Peyer's patch (tissue), 4 donors: ENCODE measurements around the gene STX1A. TPM values are rescaled to one million over a fixed set of nuclear protein-coding genes. Genes with fewer than 3 reads are reported as not detected.
"Not testable (repeated sequence)": the region's sequence is repeated elsewhere in the genome, so short reads cannot be mapped to it uniquely, and the experiment has no call there.

Source experiments
- DNase-seq, 3 donors: peaks; one replicate each; pipeline ENCODE4 v3.0.0-alpha.2; 2017 to 2019
- H3K27ac ChIP-seq, 4 donors: fragments of 200-600 bp; sonication (generic); one replicate each; pipeline ENCODE4 v1.5.1; 2016 to 2019
- H3K27me3 ChIP-seq, 2 donors: fragments of 200-600 bp; sonication (generic); one replicate each; pipeline ENCODE4 v1.5.1; 2019
- H3K36me3 ChIP-seq, 3 donors: fragments of 200-600 bp; sonication (generic); one replicate each; pipeline ENCODE4 v1.5.1; 2016 to 2019
- H3K4me1 ChIP-seq, 4 donors: fragments of 200-600 bp; sonication (generic); one replicate each; pipeline ENCODE4 v1.5.1; 2016 to 2019
- H3K4me3 ChIP-seq, 4 donors: fragments of 200-600 bp; sonication (generic); 1 replicate in 3 of 4; 2 replicates in 1 of 4; pipeline ENCODE4 v1.5.1; 2016 to 2019; ENCODE audit warnings: mild to moderate bottlenecking in 1 of 4
- H3K9me3 ChIP-seq, 4 donors: fragments of 200-600 bp; sonication (generic); one replicate each; pipeline ENCODE4 v1.5.1; 2016 to 2019; ENCODE audit warnings: mild to moderate bottlenecking in 1 of 4
- CTCF ChIP-seq, 6 experiments: fragments of 450-650 bp in 4 of 6; fragments of 200-600 bp in 2 of 6; sonication (generic) in 1 of 6; IDR thresholded peaks; one replicate each; pipeline ENCODE4 v1.5.1; 2017 to 2019; ENCODE audit warnings: antibody characterized with exemption in 6 of 6, mild to moderate bottlenecking in 3 of 6, moderate library complexity in 1 of 6
- POLR2A ChIP-seq, 2 donors: fragments of 450-650 bp; IDR thresholded peaks; one replicate each; pipeline ENCODE4 v1.5.1; 2017; ENCODE audit warnings: antibody characterized with exemption in 2 of 2, mild to moderate bottlenecking in 2 of 2, moderate library complexity in 2 of 2
- total RNA-seq, 4 donors: library from RNA; depleted of rRNA; stranded (reverse); fragments of >200 nt; gene quantifications; one replicate each; pipeline ENCODE4 v1.1.0, GENCODE V29; 2016

The STX1A gene
- total RNA-seq, 4 donors from 2014 or later: 5.6 to 27.3 (median 23.3) TPM

GRCh38 chr7:73726083-73726466, 6.6 kb upstream of the STX1A start:
- no peak for DNase-seq
- Histone ChIP-seq H3K4me3 (no peak overlapping the region), H3K9me3 (no peaks in the 10 kb centered on the region), H3K36me3 (no peaks in the 10 kb centered on the region), H3K27ac (no peak overlapping the region), H3K4me1 (no peaks in the 10 kb centered on the region), H3K27me3 (no peaks in the 10 kb centered on the region)
- no peak for TF ChIP-seq POLR2A (IDR thresholded peaks at IDR 0.05)
- TF ChIP-seq CTCF (IDR thresholded peaks at IDR 0.05): no peak

- no peak for DNase-seq
- Histone ChIP-seq H3K27ac (no peak overlapping the region), H3K27me3 (no peaks in the 10 kb centered on the region), H3K9me3 (no peaks in the 10 kb centered on the region), H3K4me3 (no peak overlapping the region), H3K36me3 (no peaks in the 10 kb centered on the region), H3K4me1 (peaks cover 0 to 7% (median 3%) of the 10 kb centered on the region in 4 donors)
- TF ChIP-seq POLR2A (IDR thresholded peaks at IDR 0.05) (no peak), CTCF (IDR thresholded peaks at IDR 0.05) (no peak)
These were observed 4.3 kb upstream of the STX1A start for GRCh38 chr7:73723813-73724212.

GRCh38 chr7:73722785-73723184, 3.3 kb upstream of the STX1A start:
- no peak for DNase-seq
- Histone ChIP-seq H3K27ac (no peak overlapping the region), H3K36me3 (no peaks in the 10 kb centered on the region), H3K4me3 (no peak overlapping the region), H3K4me1 (peaks cover 0 to 18% (median 11%) of the 10 kb centered on the region in 4 donors), H3K9me3 (no peaks in the 10 kb centered on the region), H3K27me3 (no peaks in the 10 kb centered on the region)
- TF ChIP-seq CTCF (IDR thresholded peaks at IDR 0.05): no peak
- TF ChIP-seq POLR2A (IDR thresholded peaks at IDR 0.05): no peak

- H3K27me3 ChIP-seq, H3K4me3 ChIP-seq, H3K36me3 ChIP-seq, H3K27ac ChIP-seq, H3K9me3 ChIP-seq, DNase-seq: not testable (repeated sequence)
- H3K4me1 ChIP-seq: peaks cover 0 to 24% (median 13%) of the 10 kb centered on the region in 4 donors
These were observed 2.7 kb upstream of the STX1A start for GRCh38 chr7:73722182-73722581.

- Histone ChIP-seq H3K27me3 (no peaks in the 10 kb centered on the region), H3K27ac (no peak overlapping the region), H3K4me1 (peaks cover 0 to 32% (median 13%) of the 10 kb centered on the region in 4 donors), H3K4me3 (no peak overlapping the region), H3K9me3 (no peaks in the 10 kb centered on the region), H3K36me3 (no peaks in the 10 kb centered on the region)
- TF ChIP-seq POLR2A (IDR thresholded peaks at IDR 0.05) (no peak), CTCF (IDR thresholded peaks at IDR 0.05) (no peak)
- DNase-seq: no peak
These were observed 1.9 kb upstream of the STX1A start for GRCh38 chr7:73721377-73721817.

DNA sequence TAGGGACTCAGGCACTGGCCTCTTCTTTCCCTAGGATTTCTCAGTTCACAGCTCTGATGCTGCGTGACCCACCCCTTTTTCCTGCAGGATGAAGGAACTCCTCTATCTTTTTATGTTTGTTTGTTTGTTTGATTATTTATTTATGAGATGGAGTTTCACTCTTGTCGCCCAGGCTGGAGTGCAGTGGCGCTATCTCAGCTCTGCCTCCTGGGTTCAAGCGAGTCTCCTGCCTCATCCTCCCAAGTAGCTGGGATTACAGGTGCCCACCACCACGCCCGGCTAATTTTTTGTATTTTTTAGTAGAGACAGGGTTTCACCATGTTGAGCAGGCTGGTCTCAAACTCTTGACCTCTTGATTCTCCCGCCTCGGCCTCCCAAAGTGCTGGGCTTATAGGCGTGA, 974 bp upstream of the STX1A start:
- DNase-seq, H3K36me3 ChIP-seq, H3K9me3 ChIP-seq, H3K27me3 ChIP-seq, H3K27ac ChIP-seq, H3K4me3 ChIP-seq: not testable (repeated sequence)
- H3K4me1 ChIP-seq: peaks cover 0 to 40% (median 13%) of the 10 kb centered on the region in 4 donors

GRCh38 chr7:73719806-73720169, 319 bp upstream of the STX1A start:
- H3K27ac ChIP-seq: peak overlapping the region in 1 of 4 donors; percentile 30
- no peak for DNase-seq
- no peaks in the 10 kb centered on the region for H3K27me3 ChIP-seq
- TF ChIP-seq CTCF (IDR thresholded peaks at IDR 0.05): no peak
- TF ChIP-seq POLR2A (IDR thresholded peaks at IDR 0.05): no peak
- H3K9me3 ChIP-seq: no peaks in the 10 kb centered on the region
- peak overlapping the region; percentile 13 to 92 (median 72) for H3K4me3 ChIP-seq
- H3K4me1 ChIP-seq: peaks cover 0 to 43% (median 13%) of the 10 kb centered on the region in 4 donors
- H3K36me3 ChIP-seq: no peaks in the 10 kb centered on the region
